HEK293T (cell line): ENCODE data around the gene PRR22.

Source experiments
- CTCF ChIA-PET: fragments of 350-600 bp; formaldehyde crosslinking; extraction: SDS; loops from one replicate; lab custom pipeline; 2021; ENCODE audit warnings: antibody characterized with exemption, inconsistent platforms; lab: Yijun Ruan, JAX
- POLR2A ChIA-PET: fragments of 350-600 bp; formaldehyde crosslinking; extraction: SDS; loops from one replicate; lab custom pipeline; 2020; ENCODE audit warnings: antibody characterized with exemption, inconsistent platforms; lab: Yijun Ruan, JAX
- DNase-seq: peaks from one replicate; pipeline ENCODE4 v3.0.0; 2012; ENCODE audit warnings: mixed read lengths; ENCODE audit errors: extremely low spot score
- ARNT ChIP-seq: fragments of 450-650 bp; IDR thresholded peaks from 2 replicates; pipeline ENCODE4 v1.6.1; 2017; ENCODE audit warnings: mild to moderate bottlenecking
- BHLHE40 ChIP-seq: fragments of 450-650 bp; IDR thresholded peaks from 2 replicates; pipeline ENCODE4 v1.6.1; 2016; ENCODE audit warnings: mild to moderate bottlenecking, moderate library complexity, borderline replicate concordance
- CTBP1 ChIP-seq: fragments of 450-650 bp; IDR thresholded peaks from 2 replicates; pipeline ENCODE4 v1.6.1; 2016; ENCODE audit warnings: borderline replicate concordance
- ELF4 ChIP-seq: fragments of 450-650 bp; IDR thresholded peaks from 2 replicates; pipeline ENCODE4 v1.6.1; 2017; ENCODE audit warnings: antibody characterized with exemption
- FOXA1 ChIP-seq: fragments of 450-650 bp; IDR thresholded peaks from 2 replicates; pipeline ENCODE4 v1.6.1; 2016; ENCODE audit warnings: mild to moderate bottlenecking
- FOXK2 ChIP-seq: fragments of 450-650 bp; IDR thresholded peaks from 2 replicates; pipeline ENCODE4 v1.6.1; 2016; ENCODE audit warnings: mild to moderate bottlenecking
- FOXM1 ChIP-seq: fragments of 450-650 bp; IDR thresholded peaks from 2 replicates; pipeline ENCODE4 v1.6.1; 2017; ENCODE audit warnings: mild to moderate bottlenecking, borderline replicate concordance
- HDGF ChIP-seq: fragments of 450-650 bp; IDR thresholded peaks from 2 replicates; pipeline ENCODE4 v1.6.1; 2017; ENCODE audit warnings: antibody characterized with exemption, borderline replicate concordance
- L3MBTL2 ChIP-seq: fragments of 450-650 bp; conservative IDR thresholded peaks from 2 replicates; pipeline ENCODE4 v1.6.1; 2016; ENCODE audit warnings: mild to moderate bottlenecking
- LEF1 ChIP-seq: fragments of 450-650 bp; IDR thresholded peaks from 2 replicates; pipeline ENCODE4 v1.6.1; 2017; ENCODE audit warnings: mild to moderate bottlenecking, borderline replicate concordance
- NFRKB ChIP-seq: fragments of 450-650 bp; IDR thresholded peaks from 2 replicates; pipeline ENCODE4 v1.6.1; 2016; ENCODE audit warnings: mild to moderate bottlenecking, moderate library complexity
- PKNOX1 ChIP-seq: fragments of 450-650 bp; IDR thresholded peaks from 2 replicates; pipeline ENCODE4 v1.6.1; 2016
- SP1 ChIP-seq: fragments of 450-650 bp; IDR thresholded peaks from 2 replicates; pipeline ENCODE4 v1.6.1; 2017
- SUZ12 ChIP-seq: fragments of 450-650 bp; IDR thresholded peaks from 2 replicates; pipeline ENCODE4 v1.6.1; 2016; ENCODE audit warnings: mild to moderate bottlenecking
- TARDBP ChIP-seq: fragments of 450-650 bp; IDR thresholded peaks from 2 replicates; pipeline ENCODE4 v1.6.1; 2016
- ZNF384 ChIP-seq: fragments of 450-650 bp; IDR thresholded peaks from 2 replicates; pipeline ENCODE4 v1.6.1; 2016

The PRR22 gene

GRCh38 chr19:5809053-5809452, 24.5 kb upstream of the PRR22 start:
- ChIA-PET CTCF (interaction anchor here (0.9 kb wide), 1 partner anchor 16 kb away, joined by 3 read pairs; no protein-coding TSS in a partner anchor), POLR2A (interaction anchor here (0.8 to 3.8 kb wide), 2 partner anchors 19 to 95 kb away, joined by 3 to 19 read pairs; partner anchors contain the start of gene NDUFA11)
- no peak for TF ChIP-seq SUZ12
- TF ChIP-seq ZNF384 = no peak
- TF ChIP-seq FOXA1 = no peak
- TF ChIP-seq L3MBTL2 = no peak
- no peak for TF ChIP-seq FOXM1
- TF ChIP-seq FOXK2 = no peak
- no peak for TF ChIP-seq SP1
- no peak for TF ChIP-seq NFRKB
- TF ChIP-seq CTBP1 = no peak
- TF ChIP-seq ELF4 = no peak
- no peak for TF ChIP-seq LEF1
- no peak for TF ChIP-seq BHLHE40
- TF ChIP-seq TARDBP = no peak
- no peak for TF ChIP-seq ARNT
- no peak for TF ChIP-seq HDGF
- TF ChIP-seq PKNOX1 = no peak
- DNase-seq = no peak

- POLR2A ChIA-PET = interaction anchor here (1.1 to 3.8 kb wide), 2 partner anchors 17 to 20 kb away, joined by 3 to 19 read pairs; partner anchors contain the start of gene DUS3L
- DNase-seq = no peak
- CTCF ChIA-PET = no interaction called here
- TF ChIP-seq LEF1 (no peak), L3MBTL2 (no peak), FOXK2 (no peak), SP1 (no peak), PKNOX1 (no peak), BHLHE40 (no peak), ZNF384 (no peak), SUZ12 (no peak), HDGF (no peak), FOXM1 (no peak), TARDBP (no peak), ELF4 (no peak), ARNT (no peak), CTBP1 (no peak), FOXA1 (no peak), NFRKB (no peak)
Measured at GRCh38 chr19:5808120-5808816, 23.7 kb upstream of the PRR22 start.

GRCh38 chr19:5806905-5807304, 22.4 kb upstream of the PRR22 start:
- POLR2A ChIA-PET = interaction anchor here (0.6 to 3.8 kb wide), 3 partner anchors 14 to 117 kb away, joined by 3 to 19 read pairs (median 3); partner anchors contain the start of gene RPL36
- no peak for TF ChIP-seq HDGF
- no peak for TF ChIP-seq ELF4
- no peak for TF ChIP-seq BHLHE40
- TF ChIP-seq NFRKB = no peak
- TF ChIP-seq ARNT = no peak
- no peak for TF ChIP-seq ZNF384
- TF ChIP-seq FOXK2 = no peak
- no peak for TF ChIP-seq L3MBTL2
- TF ChIP-seq SP1 = no peak
- TF ChIP-seq FOXA1 = no peak
- no peak for TF ChIP-seq SUZ12
- TF ChIP-seq FOXM1 = no peak
- TF ChIP-seq CTBP1 = no peak
- no peak for TF ChIP-seq TARDBP
- no peak for TF ChIP-seq PKNOX1
- no peak for TF ChIP-seq LEF1
- CTCF ChIA-PET = interaction anchor here (0.6 kb wide), 1 partner anchor 27 kb away, joined by 3 read pairs; no protein-coding TSS in a partner anchor
- DNase-seq = no peak

- ChIA-PET CTCF (no interaction called here), POLR2A (interaction anchor here (0.9 to 3.8 kb wide), 2 partner anchors 15 to 22 kb away, joined by 3 to 19 read pairs; no protein-coding TSS in a partner anchor)
- TF ChIP-seq SP1 = no peak
- no peak for DNase-seq
Measured at GRCh38 chr19:5806133-5806489, 21.6 kb upstream of the PRR22 start.

- no peak for TF ChIP-seq FOXA1
- TF ChIP-seq L3MBTL2 = 0 out of 2 replicates have a peak, but pooled peaks have one; percentile 26
- CTCF ChIA-PET = no interaction called here
- POLR2A ChIA-PET = interaction anchor here (3.8 kb wide), 1 partner anchor 23 kb away, joined by 19 read pairs; no protein-coding TSS in a partner anchor
- DNase-seq = peak; percentile 85
Measured at GRCh38 chr19:5805462-5806132, 21.1 kb upstream of the PRR22 start.
